HG03460 (cell line): ENCODE measurements around the gene ATG4B.

Experiments
- ATAC-seq: cut with Tn5 transposase; IDR thresholded peaks from one replicate; pipeline ENCODE4 v1.9.1; 2021; ENCODE audit not compliant: unreplicated experiment

ATG4B gene

GRCh38 chr2:241612156-241613016 lies 25.1 kb upstream of the ATG4B start:
- no peak for ATAC-seq

GRCh38 chr2:241613017-241613780 lies 24.3 kb upstream of the ATG4B start:
- ATAC-seq, result no peak

GRCh38 chr2:241615041-241615440 lies 22.5 kb upstream of the ATG4B start:
- no peak for ATAC-seq

- no peak for ATAC-seq
Measured at GRCh38 chr2:241615522-241616052, 21.9 kb upstream of the ATG4B start.

- no peak for ATAC-seq
Measured at GRCh38 chr2:241616168-241617125, 21.0 kb upstream of the ATG4B start.

GRCh38 chr2:241617431-241618154 lies 19.9 kb upstream of the ATG4B start:
- ATAC-seq, result peak; percentile 66

GRCh38 chr2:241618296-241618805 lies 19.1 kb upstream of the ATG4B start:
- no peak for ATAC-seq

- no peak for ATAC-seq
Measured at GRCh38 chr2:241618829-241619228, 18.7 kb upstream of the ATG4B start.

GRCh38 chr2:241619597-241620418 lies 17.7 kb upstream of the ATG4B start:
- ATAC-seq, result no peak

GRCh38 chr2:241620419-241620769 lies 17.1 kb upstream of the ATG4B start:
- ATAC-seq, result no peak

- no peak for ATAC-seq
Measured at GRCh38 chr2:241627675-241628074, 9.8 kb upstream of the ATG4B start.

GRCh38 chr2:241629762-241630435 lies 7.6 kb upstream of the ATG4B start:
- no peak for ATAC-seq

GRCh38 chr2:241632478-241633325 lies 4.8 kb upstream of the ATG4B start:
- ATAC-seq, result no peak

- no peak for ATAC-seq
Measured at GRCh38 chr2:241633561-241633960, 3.9 kb upstream of the ATG4B start.

- no peak for ATAC-seq
Measured at GRCh38 chr2:241635756-241636155, 1.7 kb upstream of the ATG4B start.

- peak; percentile 31 for ATAC-seq
Measured at GRCh38 chr2:241636182-241637017, 1.1 kb upstream of the ATG4B start.
